WERI-Rb-1 (cell line): ENCODE results near the gene EIF5.

Source experiments
- DNase-seq: peaks from one replicate; pipeline ENCODE4 v3.0.0-alpha.2; 2020
- H3K27ac ChIP-seq: fragments of 250-450 bp; sonication (Bioruptor Pico); 2 replicates; pipeline ENCODE4 v1.5.1; 2020; ENCODE audit warnings: mild to moderate bottlenecking, moderate library complexity
- H3K27me3 ChIP-seq: fragments of 250-450 bp; sonication (Bioruptor Pico); 2 replicates; pipeline ENCODE4 v1.5.1; 2021; ENCODE audit warnings: mild to moderate bottlenecking, low read depth, moderate library complexity; ENCODE audit not compliant: insufficient read depth, severe bottlenecking
- H3K36me3 ChIP-seq: fragments of 250-450 bp; sonication (Bioruptor Pico); 2 replicates; pipeline ENCODE4 v1.5.1; 2020; ENCODE audit warnings: mild to moderate bottlenecking, moderate library complexity
- H3K4me3 ChIP-seq: 2 replicates; pipeline ENCODE4 v1.5.1; 2011; ENCODE audit warnings: low read depth, mild to moderate bottlenecking, control low read depth, low read length
- H3K9me3 ChIP-seq: fragments of 250-450 bp; sonication (Bioruptor Pico); 2 replicates; pipeline ENCODE4 v1.5.1; 2021; ENCODE audit warnings: mild to moderate bottlenecking, moderate library complexity; ENCODE audit not compliant: severe bottlenecking
- CTCF ChIP-seq: IDR thresholded peaks from 2 replicates; pipeline ENCODE4 v1.5.1; 2011; ENCODE audit warnings: low read depth, mild to moderate bottlenecking, control low read depth, inconsistent platforms, low read length

The EIF5 gene

GRCh38 chr14:103304706-103305105 is 29.3 kb upstream of the EIF5 start:
- Histone ChIP-seq H3K9me3 (peaks cover 10% of the 10 kb centered on the region), H3K27me3 (no peaks in the 10 kb centered on the region), H3K4me3 (no peak overlapping the region), H3K27ac (no peak overlapping the region), H3K36me3 (no peaks in the 10 kb centered on the region)
- TF ChIP-seq CTCF, result no peak
- DNase-seq, result no peak

- no peaks in the 10 kb centered on the region for H3K27me3 ChIP-seq
- H3K27ac ChIP-seq, result no peak overlapping the region
- no peak overlapping the region for H3K4me3 ChIP-seq
- no peak for DNase-seq
- H3K36me3 ChIP-seq, result no peaks in the 10 kb centered on the region
- TF ChIP-seq CTCF, result no peak
- peaks cover 10% of the 10 kb centered on the region for H3K9me3 ChIP-seq
These were observed 25.1 kb upstream of the EIF5 start for GRCh38 chr14:103308717-103309616.

- Histone ChIP-seq H3K9me3 (peaks cover 8% of the 10 kb centered on the region), H3K27me3 (no peaks in the 10 kb centered on the region), H3K36me3 (no peaks in the 10 kb centered on the region), H3K4me3 (no peak overlapping the region), H3K27ac (no peak overlapping the region)
- no peak for TF ChIP-seq CTCF
- no peak for DNase-seq
These were observed 23.4 kb upstream of the EIF5 start for GRCh38 chr14:103310576-103311095.

- TF ChIP-seq CTCF, result no peak
- Histone ChIP-seq H3K36me3 (no peaks in the 10 kb centered on the region), H3K4me3 (no peak overlapping the region), H3K27ac (no peak overlapping the region), H3K27me3 (no peaks in the 10 kb centered on the region), H3K9me3 (peaks cover 2% of the 10 kb centered on the region)
- no peak for DNase-seq
These were observed 22.7 kb upstream of the EIF5 start for GRCh38 chr14:103311171-103311997.

GRCh38 chr14:103312006-103312635 is 21.9 kb upstream of the EIF5 start:
- no peaks in the 10 kb centered on the region for H3K9me3 ChIP-seq
- H3K4me3 ChIP-seq, result no peak overlapping the region
- no peak for TF ChIP-seq CTCF
- H3K27me3 ChIP-seq, result no peaks in the 10 kb centered on the region
- H3K36me3 ChIP-seq, result no peaks in the 10 kb centered on the region
- no peak overlapping the region for H3K27ac ChIP-seq
- no peak for DNase-seq
